Liver (tissue), 9 donors: ENCODE results near the gene SCYGR1. TPM values are rescaled to one million over a fixed set of nuclear protein-coding genes. Genes with fewer than 3 reads are reported as not detected.

Source experiments
- DNase-seq: peaks from one replicate; pipeline ENCODE4 v3.0.0-alpha.2; 2017; ENCODE audit warnings: low spot score
- H3K27ac ChIP-seq, 2 donors: one replicate each; pipeline ENCODE4 v1.7.0; 2013; ENCODE audit warnings: inconsistent platforms in 2 of 2, low read length in 2 of 2, control low read depth in 1 of 2, low read depth in 1 of 2, mild to moderate bottlenecking in 1 of 2
- H3K27me3 ChIP-seq, 4 donors: one replicate each; pipeline versions ENCODE4 v1.6.1 to v1.7.0; 2013; ENCODE audit warnings: low read length in 3 of 4, inconsistent platforms in 1 of 4, mild to moderate bottlenecking in 1 of 4, moderate library complexity in 1 of 4; ENCODE audit not compliant: control insufficient read depth in 4 of 4, insufficient read depth in 4 of 4
- H3K36me3 ChIP-seq, 4 donors: one replicate each; pipeline versions ENCODE4 v1.6.1 to v1.7.0; 2013; ENCODE audit warnings: low read length in 3 of 4, mild to moderate bottlenecking in 3 of 4, low read depth in 1 of 4, moderate library complexity in 1 of 4; ENCODE audit not compliant: control insufficient read depth in 4 of 4, insufficient read depth in 3 of 4
- H3K4me1 ChIP-seq, 4 donors: one replicate each; pipeline versions ENCODE4 v1.6.1 to v1.7.0; 2013; ENCODE audit warnings: low read length in 3 of 4, mild to moderate bottlenecking in 3 of 4, moderate library complexity in 1 of 4; ENCODE audit not compliant: control insufficient read depth in 4 of 4, insufficient read depth in 4 of 4
- H3K4me3 ChIP-seq, 3 donors: one replicate each; pipeline versions ENCODE4 v1.6.1 to v1.7.0; 2013; ENCODE audit warnings: low read length in 3 of 3, control low read depth in 1 of 3, low read depth in 1 of 3, mild to moderate bottlenecking in 1 of 3
- H3K9ac ChIP-seq, 2 donors: one replicate each; pipeline ENCODE4 v1.7.0; 2013; ENCODE audit warnings: low read length in 2 of 2, mild to moderate bottlenecking in 2 of 2, moderate library complexity in 2 of 2, control low read depth in 1 of 2, low read depth in 1 of 2
- H3K9me3 ChIP-seq, 4 donors: one replicate each; pipeline versions ENCODE4 v1.6.1 to v1.7.0; 2013; ENCODE audit warnings: low read length in 3 of 4; ENCODE audit not compliant: control insufficient read depth in 4 of 4
- EGR1 ChIP-seq, 2 donors: IDR thresholded peaks; 2 replicates each; pipeline ENCODE4 v1.6.1; 2016 to 2018; ENCODE audit warnings: antibody characterized with exemption in 2 of 2, low read depth in 2 of 2
- FOXA1 ChIP-seq: IDR thresholded peaks from 2 replicates; pipeline ENCODE4 v1.6.1; 2016; ENCODE audit warnings: antibody characterized with exemption
- FOXA2 ChIP-seq: IDR thresholded peaks from 2 replicates; pipeline ENCODE4 v1.6.1; 2016; ENCODE audit warnings: antibody characterized with exemption
- GABPA ChIP-seq, 2 donors: IDR thresholded peaks in 1 of 2; conservative IDR thresholded peaks in 1 of 2; 2 replicates each; pipeline ENCODE4 v1.6.1; 2016; ENCODE audit warnings: antibody characterized with exemption in 2 of 2, mild to moderate bottlenecking in 1 of 2, moderate library complexity in 1 of 2
- HNF4A ChIP-seq, 2 donors: conservative IDR thresholded peaks; 2 replicates each; pipeline ENCODE4 v1.6.1; 2016; ENCODE audit warnings: antibody characterized with exemption in 2 of 2, mild to moderate bottlenecking in 2 of 2
- HNF4G ChIP-seq: IDR thresholded peaks from 2 replicates; pipeline ENCODE4 v1.6.1; 2016; ENCODE audit warnings: antibody characterized with exemption
- JUND ChIP-seq, 2 donors: IDR thresholded peaks; 2 replicates each; pipeline ENCODE4 v1.6.1; 2016; ENCODE audit warnings: antibody characterized with exemption in 2 of 2
- NR2F2 ChIP-seq: IDR thresholded peaks from 2 replicates; pipeline ENCODE4 v1.6.1; 2016; ENCODE audit warnings: antibody characterized with exemption
- RAD21 ChIP-seq, 2 donors: IDR thresholded peaks; 2 replicates each; pipeline ENCODE4 v1.6.1; 2016; ENCODE audit warnings: antibody characterized with exemption in 2 of 2, mild to moderate bottlenecking in 2 of 2
- RXRA ChIP-seq, 2 donors: IDR thresholded peaks; 2 replicates each; pipeline ENCODE4 v1.6.1; 2017 to 2018; ENCODE audit warnings: antibody characterized with exemption in 2 of 2, mild to moderate bottlenecking in 1 of 2
- SP1 ChIP-seq: IDR thresholded peaks from 2 replicates; pipeline ENCODE4 v1.6.1; 2018; ENCODE audit warnings: antibody characterized with exemption, mild to moderate bottlenecking
- TAF1 ChIP-seq: conservative IDR thresholded peaks from 2 replicates; pipeline ENCODE4 v1.6.1; 2016; ENCODE audit warnings: antibody characterized with exemption, mild to moderate bottlenecking
- YY1 ChIP-seq: IDR thresholded peaks from 2 replicates; pipeline ENCODE4 v1.6.1; 2016; ENCODE audit warnings: antibody characterized with exemption, mild to moderate bottlenecking
- WGBS: extraction: QIAGEN DNeasy Blood & Tissue Kit; methylation state at CpG from one replicate; pipeline ENCODE4 v1.1.7; 2013; 5-methylcytosine and 5-hydroxymethylcytosine counted together
- polyA plus RNA-seq, 2 donors: library from polyadenylated mRNA; stranded (reverse) in 1 of 2; unstranded in 1 of 2; fragments of 200-250 nt in 1 of 2; fragments of >200 nt in 1 of 2; fragmentation: Nextera tagmentation in 1 of 2; extraction: Ambion mirVana in 1 of 2; gene quantifications; one replicate each; pipeline versions ENCODE4 v1.2.1 to v1.2.3, GENCODE V29; 2013 to 2015
- total RNA-seq, 2 donors: library from RNA; depleted of rRNA; stranded (reverse); fragments of >200 nt; gene quantifications; one replicate each; pipeline ENCODE4 v1.2.3, GENCODE V29; 2014
- TF ChIP-seq, protein P1 (sequence below): IDR thresholded peaks from 2 replicates; pipeline ENCODE4 v1.6.1; 2016; ENCODE audit warnings: antibody characterized with exemption, mild to moderate bottlenecking
- TF ChIP-seq, protein P2 (sequence below): fragments of 150-350 bp; IDR thresholded peaks from 2 replicates; pipeline ENCODE4 v1.5.1; 2017; ENCODE audit warnings: improper control_type of control experiment, low read depth, low read length; ENCODE audit not compliant: missing input control
- TF ChIP-seq, protein P3 (sequence below): IDR thresholded peaks from 2 replicates; pipeline ENCODE4 v1.6.1; 2016; ENCODE audit warnings: antibody characterized with exemption
- TF ChIP-seq, protein P4 (sequence below): IDR thresholded peaks from 2 replicates; pipeline ENCODE4 v1.6.1; 2016; ENCODE audit warnings: antibody characterized with exemption
- TF ChIP-seq, protein P5 (sequence below): IDR thresholded peaks from 2 replicates; pipeline ENCODE4 v1.6.1; 2016; ENCODE audit warnings: antibody characterized with exemption
- donor health status: healthy.
- donor health status: healthy.
- donor health status: healthy.
- donor health status: healthy.
- donor health status: healthy.

Gene SCYGR1
- total and polyA plus RNA-seq, 4 donors: not detected

DNA sequence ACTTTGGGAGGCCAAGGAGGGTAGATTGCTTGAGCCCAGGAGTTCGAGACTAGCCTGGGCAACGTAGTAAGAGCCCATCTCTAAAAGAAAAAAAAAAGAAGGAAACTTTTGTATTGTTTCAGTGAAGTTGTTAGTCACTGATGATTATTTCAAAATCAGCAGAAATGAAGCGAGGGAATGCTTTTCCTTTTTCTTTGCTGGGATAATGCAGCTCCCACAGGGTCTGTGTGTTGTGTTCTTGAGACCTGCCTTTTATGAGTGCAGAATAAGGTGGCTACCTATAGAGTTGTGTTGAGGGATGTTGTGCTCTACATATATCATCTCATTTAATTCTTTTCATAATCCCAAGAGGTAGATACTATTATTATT is 20.3 kb downstream of the SCYGR1 start:
- no peak for DNase-seq
- Histone ChIP-seq H3K4me3 (no peak overlapping the region), H3K4me1 (no peaks in the 10 kb centered on the region), H3K27ac (no peak overlapping the region), H3K27me3 (no peaks in the 10 kb centered on the region), H3K36me3 (no peaks in the 10 kb centered on the region), H3K9me3 (no peaks in the 10 kb centered on the region), H3K9ac (no peak overlapping the region)
- TF ChIP-seq HNF4A (conservative IDR thresholded peaks at IDR 0.05) (no peak), NR2F2 (no peak), EGR1 (IDR thresholded peaks at IDR 0.05; ENCODE audit: low read depth in 2 of 2) (no peak), SP1 (no peak), TAF1 (no peak), YY1 (no peak), FOXA2 (no peak), RAD21 (IDR thresholded peaks at IDR 0.05) (no peak), FOXA1 (no peak), RXRA (IDR thresholded peaks at IDR 0.05) (no peak), HNF4G (no peak), JUND (IDR thresholded peaks at IDR 0.05) (no peak), GABPA (IDR thresholded peaks at IDR 0.05 in 1 of 2, conservative IDR thresholded peaks at IDR 0.05 in 1 of 2) (no peak)
- TF ChIP-seq, protein P1, sequence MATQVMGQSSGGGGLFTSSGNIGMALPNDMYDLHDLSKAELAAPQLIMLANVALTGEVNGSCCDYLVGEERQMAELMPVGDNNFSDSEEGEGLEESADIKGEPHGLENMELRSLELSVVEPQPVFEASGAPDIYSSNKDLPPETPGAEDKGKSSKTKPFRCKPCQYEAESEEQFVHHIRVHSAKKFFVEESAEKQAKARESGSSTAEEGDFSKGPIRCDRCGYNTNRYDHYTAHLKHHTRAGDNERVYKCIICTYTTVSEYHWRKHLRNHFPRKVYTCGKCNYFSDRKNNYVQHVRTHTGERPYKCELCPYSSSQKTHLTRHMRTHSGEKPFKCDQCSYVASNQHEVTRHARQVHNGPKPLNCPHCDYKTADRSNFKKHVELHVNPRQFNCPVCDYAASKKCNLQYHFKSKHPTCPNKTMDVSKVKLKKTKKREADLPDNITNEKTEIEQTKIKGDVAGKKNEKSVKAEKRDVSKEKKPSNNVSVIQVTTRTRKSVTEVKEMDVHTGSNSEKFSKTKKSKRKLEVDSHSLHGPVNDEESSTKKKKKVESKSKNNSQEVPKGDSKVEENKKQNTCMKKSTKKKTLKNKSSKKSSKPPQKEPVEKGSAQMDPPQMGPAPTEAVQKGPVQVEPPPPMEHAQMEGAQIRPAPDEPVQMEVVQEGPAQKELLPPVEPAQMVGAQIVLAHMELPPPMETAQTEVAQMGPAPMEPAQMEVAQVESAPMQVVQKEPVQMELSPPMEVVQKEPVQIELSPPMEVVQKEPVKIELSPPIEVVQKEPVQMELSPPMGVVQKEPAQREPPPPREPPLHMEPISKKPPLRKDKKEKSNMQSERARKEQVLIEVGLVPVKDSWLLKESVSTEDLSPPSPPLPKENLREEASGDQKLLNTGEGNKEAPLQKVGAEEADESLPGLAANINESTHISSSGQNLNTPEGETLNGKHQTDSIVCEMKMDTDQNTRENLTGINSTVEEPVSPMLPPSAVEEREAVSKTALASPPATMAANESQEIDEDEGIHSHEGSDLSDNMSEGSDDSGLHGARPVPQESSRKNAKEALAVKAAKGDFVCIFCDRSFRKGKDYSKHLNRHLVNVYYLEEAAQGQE: no peak
- TF ChIP-seq, protein P2, sequence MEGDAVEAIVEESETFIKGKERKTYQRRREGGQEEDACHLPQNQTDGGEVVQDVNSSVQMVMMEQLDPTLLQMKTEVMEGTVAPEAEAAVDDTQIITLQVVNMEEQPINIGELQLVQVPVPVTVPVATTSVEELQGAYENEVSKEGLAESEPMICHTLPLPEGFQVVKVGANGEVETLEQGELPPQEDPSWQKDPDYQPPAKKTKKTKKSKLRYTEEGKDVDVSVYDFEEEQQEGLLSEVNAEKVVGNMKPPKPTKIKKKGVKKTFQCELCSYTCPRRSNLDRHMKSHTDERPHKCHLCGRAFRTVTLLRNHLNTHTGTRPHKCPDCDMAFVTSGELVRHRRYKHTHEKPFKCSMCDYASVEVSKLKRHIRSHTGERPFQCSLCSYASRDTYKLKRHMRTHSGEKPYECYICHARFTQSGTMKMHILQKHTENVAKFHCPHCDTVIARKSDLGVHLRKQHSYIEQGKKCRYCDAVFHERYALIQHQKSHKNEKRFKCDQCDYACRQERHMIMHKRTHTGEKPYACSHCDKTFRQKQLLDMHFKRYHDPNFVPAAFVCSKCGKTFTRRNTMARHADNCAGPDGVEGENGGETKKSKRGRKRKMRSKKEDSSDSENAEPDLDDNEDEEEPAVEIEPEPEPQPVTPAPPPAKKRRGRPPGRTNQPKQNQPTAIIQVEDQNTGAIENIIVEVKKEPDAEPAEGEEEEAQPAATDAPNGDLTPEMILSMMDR: no peak
- TF ChIP-seq, protein P3, sequence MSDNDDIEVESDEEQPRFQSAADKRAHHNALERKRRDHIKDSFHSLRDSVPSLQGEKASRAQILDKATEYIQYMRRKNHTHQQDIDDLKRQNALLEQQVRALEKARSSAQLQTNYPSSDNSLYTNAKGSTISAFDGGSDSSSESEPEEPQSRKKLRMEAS: no peak
- TF ChIP-seq, protein P4, sequence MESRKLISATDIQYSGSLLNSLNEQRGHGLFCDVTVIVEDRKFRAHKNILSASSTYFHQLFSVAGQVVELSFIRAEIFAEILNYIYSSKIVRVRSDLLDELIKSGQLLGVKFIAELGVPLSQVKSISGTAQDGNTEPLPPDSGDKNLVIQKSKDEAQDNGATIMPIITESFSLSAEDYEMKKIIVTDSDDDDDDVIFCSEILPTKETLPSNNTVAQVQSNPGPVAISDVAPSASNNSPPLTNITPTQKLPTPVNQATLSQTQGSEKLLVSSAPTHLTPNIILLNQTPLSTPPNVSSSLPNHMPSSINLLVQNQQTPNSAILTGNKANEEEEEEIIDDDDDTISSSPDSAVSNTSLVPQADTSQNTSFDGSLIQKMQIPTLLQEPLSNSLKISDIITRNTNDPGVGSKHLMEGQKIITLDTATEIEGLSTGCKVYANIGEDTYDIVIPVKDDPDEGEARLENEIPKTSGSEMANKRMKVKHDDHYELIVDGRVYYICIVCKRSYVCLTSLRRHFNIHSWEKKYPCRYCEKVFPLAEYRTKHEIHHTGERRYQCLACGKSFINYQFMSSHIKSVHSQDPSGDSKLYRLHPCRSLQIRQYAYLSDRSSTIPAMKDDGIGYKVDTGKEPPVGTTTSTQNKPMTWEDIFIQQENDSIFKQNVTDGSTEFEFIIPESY: no peak
- TF ChIP-seq, protein P5, sequence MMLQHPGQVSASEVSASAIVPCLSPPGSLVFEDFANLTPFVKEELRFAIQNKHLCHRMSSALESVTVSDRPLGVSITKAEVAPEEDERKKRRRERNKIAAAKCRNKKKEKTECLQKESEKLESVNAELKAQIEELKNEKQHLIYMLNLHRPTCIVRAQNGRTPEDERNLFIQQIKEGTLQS: no peak
- 87% methylated on average over 3 of the region's 3 CpGs for WGBS
